ENCODE results near the gene FAM107B.

Gene FAM107B

GRCh38 chr10:14618674-14619073 lies 156.0 kb downstream of the FAM107B start:
- DNase-seq = no peak

GRCh38 chr10:14617852-14618251 lies 156.8 kb downstream of the FAM107B start:
- no peak for DNase-seq

GRCh38 chr10:14616955-14617730 lies 157.6 kb downstream of the FAM107B start:
- DNase-seq = no peak

- no peak for DNase-seq
These were observed 158.2 kb downstream of the FAM107B start for GRCh38 chr10:14616465-14616864.

- DNase-seq = no peak
These were observed 161.1 kb downstream of the FAM107B start for GRCh38 chr10:14613588-14613920.

- no peak for DNase-seq
These were observed 161.7 kb downstream of the FAM107B start for GRCh38 chr10:14612873-14613587.

GRCh38 chr10:14611968-14612693 lies 162.6 kb downstream of the FAM107B start:
- no peak for DNase-seq

- DNase-seq = no peak
These were observed 165.5 kb downstream of the FAM107B start for GRCh38 chr10:14609178-14609577.

GRCh38 chr10:14608381-14609001 lies 166.2 kb downstream of the FAM107B start:
- DNase-seq = no peak

GRCh38 chr10:14606633-14607032 lies 168.1 kb downstream of the FAM107B start:
- no peak for DNase-seq

- DNase-seq = no peak
These were observed 169.3 kb downstream of the FAM107B start for GRCh38 chr10:14605231-14605925.

- peak; percentile 50 for DNase-seq
These were observed 170.2 kb downstream of the FAM107B start for GRCh38 chr10:14604181-14605142.

- DNase-seq = no peak
These were observed 171.1 kb downstream of the FAM107B start for GRCh38 chr10:14603534-14604102.

- DNase-seq = no peak
These were observed 171.7 kb downstream of the FAM107B start for GRCh38 chr10:14602807-14603533.

- DNase-seq = no peak
These were observed 172.6 kb downstream of the FAM107B start for GRCh38 chr10:14601872-14602725.

- DNase-seq = no peak
These were observed 173.4 kb downstream of the FAM107B start for GRCh38 chr10:14601326-14601725.

- DNase-seq = no peak
These were observed 174.6 kb downstream of the FAM107B start for GRCh38 chr10:14600065-14600464.

- DNase-seq = no peak
These were observed 175.6 kb downstream of the FAM107B start for GRCh38 chr10:14598809-14599764.
